AG04449 (cell line): ENCODE data around the gene FAM110A.

Experiments used
- CTCF ChIA-PET: fragments of 350-600 bp; formaldehyde crosslinking; extraction: SDS; loops from one replicate; lab custom pipeline; 2021; ENCODE audit warnings: antibody characterized with exemption; lab: Yijun Ruan, JAX
- POLR2A ChIA-PET: fragments of 400-600, 350-600 bp; formaldehyde crosslinking; extraction: SDS; loops from one replicate; lab custom pipeline; 2020; ENCODE audit warnings: antibody characterized with exemption, inconsistent platforms; lab: Yijun Ruan, JAX
- DNase-seq: peaks from one replicate; pipeline ENCODE4 v3.0.0-alpha.2; 2010; ENCODE audit warnings: low read depth, low spot score
- H3K4me3 ChIP-seq: 2 replicates; pipeline ENCODE4 v1.5.1; 2011; ENCODE audit warnings: low read depth, mild to moderate bottlenecking, control low read depth, low read length
- TF ChIP-seq, protein P1 (sequence below): IDR thresholded peaks from one replicate; pipeline ENCODE4 v1.5.1; 2011; ENCODE audit warnings: mild to moderate bottlenecking, moderate library complexity, low read length, control low read depth, inconsistent platforms; ENCODE audit not compliant: insufficient read depth; ENCODE audit errors: missing control alignments

FAM110A gene

DNA sequence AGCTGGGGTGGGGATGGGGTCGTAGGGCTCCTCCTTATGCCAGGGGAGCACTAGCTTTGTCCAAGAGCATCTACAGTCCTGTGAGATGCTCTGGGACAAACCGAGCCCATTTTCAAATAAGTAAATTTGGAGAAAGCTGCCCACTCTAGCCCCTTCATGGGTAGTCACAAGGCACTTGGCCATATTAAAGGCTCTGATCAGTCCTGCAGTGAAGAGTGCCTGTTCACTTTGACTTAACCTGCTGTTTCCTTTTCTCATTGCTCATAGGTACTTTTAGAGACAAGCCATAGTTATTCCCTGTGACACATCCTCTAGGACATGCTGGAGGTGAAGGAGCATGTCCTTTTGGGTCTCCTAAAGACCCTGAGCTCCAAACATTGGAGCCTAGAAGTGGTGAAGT is 38.4 kb downstream of the FAM110A start:
- no peak for DNase-seq
- POLR2A ChIA-PET = no interaction called here
- H3K4me3 ChIP-seq = no peak overlapping the region
- TF ChIP-seq, protein P1, sequence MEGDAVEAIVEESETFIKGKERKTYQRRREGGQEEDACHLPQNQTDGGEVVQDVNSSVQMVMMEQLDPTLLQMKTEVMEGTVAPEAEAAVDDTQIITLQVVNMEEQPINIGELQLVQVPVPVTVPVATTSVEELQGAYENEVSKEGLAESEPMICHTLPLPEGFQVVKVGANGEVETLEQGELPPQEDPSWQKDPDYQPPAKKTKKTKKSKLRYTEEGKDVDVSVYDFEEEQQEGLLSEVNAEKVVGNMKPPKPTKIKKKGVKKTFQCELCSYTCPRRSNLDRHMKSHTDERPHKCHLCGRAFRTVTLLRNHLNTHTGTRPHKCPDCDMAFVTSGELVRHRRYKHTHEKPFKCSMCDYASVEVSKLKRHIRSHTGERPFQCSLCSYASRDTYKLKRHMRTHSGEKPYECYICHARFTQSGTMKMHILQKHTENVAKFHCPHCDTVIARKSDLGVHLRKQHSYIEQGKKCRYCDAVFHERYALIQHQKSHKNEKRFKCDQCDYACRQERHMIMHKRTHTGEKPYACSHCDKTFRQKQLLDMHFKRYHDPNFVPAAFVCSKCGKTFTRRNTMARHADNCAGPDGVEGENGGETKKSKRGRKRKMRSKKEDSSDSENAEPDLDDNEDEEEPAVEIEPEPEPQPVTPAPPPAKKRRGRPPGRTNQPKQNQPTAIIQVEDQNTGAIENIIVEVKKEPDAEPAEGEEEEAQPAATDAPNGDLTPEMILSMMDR = no peak
- CTCF ChIA-PET = no interaction called here

DNA sequence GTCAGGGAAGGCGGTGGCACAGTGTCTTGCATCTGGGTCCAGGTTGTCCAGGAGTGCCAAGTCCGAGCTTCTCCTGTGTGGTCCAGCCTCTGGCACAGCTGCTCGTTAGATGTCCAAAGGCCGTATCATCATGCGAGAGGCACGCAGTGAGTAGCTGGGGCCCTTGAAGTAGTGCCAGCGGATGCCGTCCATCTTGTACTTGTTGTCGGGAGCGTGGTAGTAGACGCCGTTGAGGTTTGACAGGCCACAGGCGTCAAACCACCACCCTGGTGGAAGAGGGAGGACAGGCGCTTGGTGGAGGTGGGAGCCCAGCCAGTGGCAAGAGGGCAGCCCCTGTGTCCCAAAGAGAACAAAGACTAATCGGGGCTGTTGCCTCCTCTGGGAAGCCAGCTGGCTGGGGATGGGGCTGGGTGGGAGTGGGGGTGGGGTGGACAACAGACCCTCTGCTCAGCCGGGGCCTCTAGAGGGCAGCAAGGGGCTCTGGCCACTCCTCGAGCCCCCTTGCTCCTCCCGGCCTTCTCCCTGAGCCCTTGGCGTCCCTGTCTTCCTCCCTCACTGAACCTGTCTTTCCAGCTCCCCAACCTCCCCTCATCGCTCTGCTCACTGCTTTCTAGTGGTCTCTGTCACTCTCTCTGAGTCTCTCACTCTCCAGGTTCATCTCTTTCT is 39.5 kb downstream of the FAM110A start:
- DNase-seq = no peak
- no peak overlapping the region for H3K4me3 ChIP-seq
- TF ChIP-seq, protein P1 = no peak
- ChIA-PET POLR2A (no interaction called here), CTCF (no interaction called here)

DNA sequence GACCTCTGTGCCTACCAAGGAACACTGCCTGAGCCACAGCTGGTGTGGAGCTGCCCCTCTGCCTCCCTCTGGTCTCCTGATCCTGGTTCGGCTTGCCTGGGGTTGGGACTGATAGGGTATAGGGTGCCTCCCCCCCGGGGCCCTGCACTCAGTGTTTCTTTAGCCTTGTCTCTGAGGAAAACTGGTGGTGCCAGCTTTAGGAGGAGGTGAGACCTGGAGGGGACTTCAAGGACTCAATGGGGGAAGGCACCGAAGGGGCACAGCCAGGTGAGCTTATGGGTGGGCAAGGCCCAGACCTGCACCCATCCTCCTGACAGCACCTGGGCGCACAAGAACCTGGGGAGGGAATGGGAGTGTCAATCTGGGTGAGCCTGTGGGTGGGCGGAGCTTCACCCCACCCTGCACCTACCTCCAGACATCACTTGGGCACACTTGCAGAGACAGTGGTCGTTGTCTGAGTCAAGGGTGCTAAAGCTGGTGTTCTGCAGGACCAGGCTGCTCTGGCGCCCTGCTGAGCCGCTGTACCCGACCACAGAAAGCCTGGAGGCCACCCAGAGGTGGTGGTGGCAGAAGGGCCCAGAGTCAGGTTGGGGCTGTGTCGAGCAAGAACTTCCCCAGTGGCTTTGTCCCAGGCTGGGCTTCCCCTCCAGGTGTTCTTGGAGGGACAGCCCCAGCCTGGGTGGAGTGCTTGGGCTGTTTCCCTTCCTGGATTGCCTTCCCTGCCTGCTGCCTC is 40.5 kb downstream of the FAM110A start:
- no peak for DNase-seq
- ChIA-PET POLR2A (no interaction called here), CTCF (interaction anchor here (0.6 kb wide), 1 partner anchor 69 kb away, joined by 3 read pairs; no protein-coding TSS in a partner anchor)
- TF ChIP-seq, protein P1 = no peak
- no peak overlapping the region for H3K4me3 ChIP-seq

DNA sequence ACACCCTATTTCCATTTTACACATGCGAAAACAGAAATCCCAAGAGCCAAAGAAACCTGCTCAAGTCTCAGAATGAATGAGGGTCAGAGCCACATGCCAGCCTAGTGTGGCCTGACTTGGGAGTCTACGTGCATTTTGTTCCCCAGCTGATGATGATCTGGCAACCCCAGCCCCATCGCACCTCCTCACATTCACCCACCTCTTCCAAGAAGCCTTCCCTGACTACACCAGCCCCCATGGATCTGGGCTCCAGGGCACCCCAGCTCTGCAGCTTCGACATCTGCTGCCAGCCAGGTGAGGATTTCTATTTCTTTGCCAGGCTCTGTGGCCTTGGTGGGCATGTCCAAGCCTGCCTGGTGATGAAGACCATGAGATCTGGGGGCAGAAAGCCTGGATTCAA is 41.6 kb downstream of the FAM110A start:
- H3K4me3 ChIP-seq = no peak overlapping the region
- no peak for DNase-seq
- CTCF ChIA-PET = no interaction called here
- TF ChIP-seq, protein P1 = no peak
- POLR2A ChIA-PET = no interaction called here

DNA sequence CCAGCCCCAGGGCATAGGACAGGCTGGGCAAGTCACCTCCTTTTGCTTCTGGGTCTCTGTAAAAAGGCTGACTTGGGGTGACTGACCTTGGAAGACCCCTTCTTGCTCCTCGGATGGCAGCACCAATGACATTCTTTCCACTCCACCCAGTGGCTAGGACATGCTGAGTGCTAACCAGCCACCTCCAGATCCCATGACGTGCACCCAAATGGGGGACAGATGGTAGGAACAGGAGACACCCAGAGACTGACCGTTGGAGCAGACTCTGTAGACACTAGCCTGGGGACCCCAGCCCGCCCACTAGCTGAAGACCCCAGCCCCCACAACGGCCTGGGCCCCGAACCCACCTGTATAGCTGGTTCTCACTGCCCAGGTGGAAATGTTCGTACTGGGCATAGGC is 44.3 kb downstream of the FAM110A start:
- no peak overlapping the region for H3K4me3 ChIP-seq
- POLR2A ChIA-PET = no interaction called here
- TF ChIP-seq, protein P1 = no peak
- no peak for DNase-seq
- CTCF ChIA-PET = no interaction called here

DNA sequence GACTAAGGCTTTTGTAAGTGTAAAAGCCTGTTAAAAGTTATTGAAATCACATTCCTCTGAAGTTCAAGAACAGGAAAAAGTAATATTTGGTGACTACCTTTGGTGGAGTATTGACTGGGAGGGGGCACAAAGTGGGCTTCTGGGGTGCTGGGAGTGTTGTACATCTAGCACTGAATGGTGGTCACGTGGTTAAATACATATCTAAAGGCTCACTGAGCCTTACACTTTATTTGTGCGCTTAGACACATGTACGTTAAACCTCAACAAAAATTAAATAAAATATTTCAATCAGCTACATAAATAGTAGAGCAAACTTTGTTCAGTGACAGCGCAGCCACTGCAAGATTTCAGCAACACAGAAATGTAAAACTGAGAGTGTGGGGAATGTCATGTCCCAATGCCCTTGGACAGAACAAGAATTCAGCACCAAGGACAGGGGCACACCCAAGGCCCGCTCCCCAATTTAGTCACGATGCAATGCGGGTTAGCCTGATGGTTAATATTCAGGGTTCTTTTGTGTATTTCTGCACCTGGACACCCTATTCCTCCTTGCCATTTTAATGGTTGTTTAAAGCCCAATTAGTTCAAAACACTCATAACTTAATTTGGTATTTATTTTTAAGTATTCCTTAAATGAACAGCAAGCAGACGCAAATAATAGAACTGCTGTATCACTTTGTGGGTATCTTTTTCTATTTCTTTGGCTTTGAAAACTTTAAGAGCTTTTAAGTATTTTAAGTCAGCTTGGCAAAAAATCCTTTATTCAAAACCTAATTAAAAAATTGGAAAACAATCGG is 45.2 kb downstream of the FAM110A start:
- CTCF ChIA-PET = interaction anchor here (0.9 kb wide), 1 partner anchor 230 kb away, joined by 3 read pairs; no protein-coding TSS in a partner anchor
- POLR2A ChIA-PET = no interaction called here
- no peak overlapping the region for H3K4me3 ChIP-seq
- TF ChIP-seq, protein P1 = no peak
- DNase-seq = no peak
